ENCODE data around the gene C9orf50.

GRCh38 chr9:129604766-129605163, 16.1 kb downstream of the C9orf50 start:
- TF ChIP-seq, protein P1, sequence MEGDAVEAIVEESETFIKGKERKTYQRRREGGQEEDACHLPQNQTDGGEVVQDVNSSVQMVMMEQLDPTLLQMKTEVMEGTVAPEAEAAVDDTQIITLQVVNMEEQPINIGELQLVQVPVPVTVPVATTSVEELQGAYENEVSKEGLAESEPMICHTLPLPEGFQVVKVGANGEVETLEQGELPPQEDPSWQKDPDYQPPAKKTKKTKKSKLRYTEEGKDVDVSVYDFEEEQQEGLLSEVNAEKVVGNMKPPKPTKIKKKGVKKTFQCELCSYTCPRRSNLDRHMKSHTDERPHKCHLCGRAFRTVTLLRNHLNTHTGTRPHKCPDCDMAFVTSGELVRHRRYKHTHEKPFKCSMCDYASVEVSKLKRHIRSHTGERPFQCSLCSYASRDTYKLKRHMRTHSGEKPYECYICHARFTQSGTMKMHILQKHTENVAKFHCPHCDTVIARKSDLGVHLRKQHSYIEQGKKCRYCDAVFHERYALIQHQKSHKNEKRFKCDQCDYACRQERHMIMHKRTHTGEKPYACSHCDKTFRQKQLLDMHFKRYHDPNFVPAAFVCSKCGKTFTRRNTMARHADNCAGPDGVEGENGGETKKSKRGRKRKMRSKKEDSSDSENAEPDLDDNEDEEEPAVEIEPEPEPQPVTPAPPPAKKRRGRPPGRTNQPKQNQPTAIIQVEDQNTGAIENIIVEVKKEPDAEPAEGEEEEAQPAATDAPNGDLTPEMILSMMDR (IDR thresholded peaks at IDR 0.05; ENCODE audit: poor library complexity, severe bottlenecking), result no peak
- no peak for TF ChIP-seq EP300 (conservative IDR thresholded peaks at IDR 0.05; ENCODE audit: poor library complexity, severe bottlenecking)
- TF ChIP-seq RAD21 (conservative IDR thresholded peaks at IDR 0.05), result no peak
- no peak for TF ChIP-seq POLR2AphosphoS5 (IDR thresholded peaks at IDR 0.05)
- no peak for TF ChIP-seq TAF1 (IDR thresholded peaks at IDR 0.05; ENCODE audit: low read depth)
- no peak for TF ChIP-seq EZH2 (IDR thresholded peaks at IDR 0.05; ENCODE audit: borderline replicate concordance, insufficient read depth, low read length, poor library complexity, severe bottlenecking)

Measured in neural cell (in vitro differentiated cells).